Activated CD8-positive, alpha-beta memory T cell treated with anti-CD3 and anti-CD28 coated beads for 1 hour (primary cell): ENCODE measurements around the gene LMBR1L.
A peak's percentile ranks its signal among the peaks of the same experiment; 100 is the strongest.
"Not testable (repeated sequence)": the region's sequence is repeated elsewhere in the genome, so short reads cannot be mapped to it uniquely, and the experiment has no call there.

ENCODE experiments used
- DNase-seq, 2 donors: peaks; one replicate each; pipeline ENCODE4 v3.0.0-alpha.2; 2020; ENCODE audit warnings: low read depth in 1 of 2; ENCODE audit errors: extremely low read depth in 1 of 2

Gene LMBR1L

GRCh38 chr12:49088150-49088931 lies 22.3 kb downstream of the LMBR1L start:
- DNase-seq = peak in 1 of 2 donors; percentile 46

GRCh38 chr12:49086116-49086515 lies 24.5 kb downstream of the LMBR1L start:
- DNase-seq = no peak

GRCh38 chr12:49084438-49084837 lies 26.2 kb downstream of the LMBR1L start:
- DNase-seq = no peak

- DNase-seq = no peak
Observed at GRCh38 chr12:49079793-49080192, 30.9 kb downstream of the LMBR1L start.

- DNase-seq = no peak
Observed at GRCh38 chr12:49070971-49071370, 39.7 kb downstream of the LMBR1L start.

GRCh38 chr12:49069507-49070346 lies 40.9 kb downstream of the LMBR1L start, which contains the start of gene RHEBL1:
Gene RHEBL1, minus strand, starts transcription at chr12:49069979. Its CDS starts 194 bp downstream, at chr12:49069785.
- peak; percentile 96 for DNase-seq

GRCh38 chr12:49068879-49069506 lies 41.7 kb downstream of the LMBR1L start:
- no peak for DNase-seq

GRCh38 chr12:49066120-49066519 lies 44.5 kb downstream of the LMBR1L start:
- DNase-seq = no peak

GRCh38 chr12:49064767-49065152 lies 45.9 kb downstream of the LMBR1L start:
- no peak for DNase-seq

GRCh38 chr12:49061916-49062315 lies 48.7 kb downstream of the LMBR1L start:
- DNase-seq = not testable (repeated sequence)

- DNase-seq = no peak
Observed at GRCh38 chr12:49061157-49061650, 49.4 kb downstream of the LMBR1L start.

GRCh38 chr12:49060237-49061156 lies 50.1 kb downstream of the LMBR1L start, which contains the start of gene KMT2D:
Gene KMT2D, minus strand, starts transcription at chr12:49060794. Its CDS starts 5,470 bp downstream, at chr12:49055324.
- peak; percentile 65 to 79 for DNase-seq

GRCh38 chr12:49059299-49060171 lies 51.1 kb downstream of the LMBR1L start:
- DNase-seq = peak in 1 of 2 donors; percentile 9

GRCh38 chr12:49059045-49059298 lies 51.7 kb downstream of the LMBR1L start:
- no peak for DNase-seq

- no peak for DNase-seq
Observed at GRCh38 chr12:49058366-49059044, 52.1 kb downstream of the LMBR1L start.

- DNase-seq = no peak
Observed at GRCh38 chr12:49057888-49058287, 52.8 kb downstream of the LMBR1L start.

- no peak for DNase-seq
Observed at GRCh38 chr12:49055978-49056754, 54.5 kb downstream of the LMBR1L start.

- no peak for DNase-seq
Observed at GRCh38 chr12:49055092-49055491, 55.6 kb downstream of the LMBR1L start.
